ENCODE data around the gene FADS2. TPM values are rescaled to one million over a fixed set of nuclear protein-coding genes. Genes with fewer than 3 reads are reported as not detected.

FADS2 gene
- total and polyA plus RNA-seq, 2 of the 13 experiments (the other 11 are each of a cell fraction or from before 2014, with no cell fraction given) = 90.1 to 124 TPM

DNA sequence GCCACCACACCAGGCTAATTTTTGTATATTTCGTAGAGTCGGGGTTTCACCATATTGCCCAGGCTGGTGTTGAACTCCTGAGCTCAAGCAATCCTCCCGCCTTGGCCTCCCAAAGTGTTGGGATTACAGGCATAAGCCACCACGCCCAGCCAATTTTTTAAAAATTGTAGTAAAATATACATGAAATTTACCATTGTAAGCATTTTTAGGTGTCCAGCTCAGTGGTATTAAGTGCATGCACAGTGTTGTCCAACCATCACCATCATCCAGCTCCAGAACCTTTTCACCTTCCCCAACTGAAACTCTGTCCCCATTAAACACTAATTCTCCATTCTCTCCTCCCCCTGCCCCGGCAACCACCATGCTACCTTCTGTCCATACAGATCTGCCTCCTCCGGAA lies 54.8 kb downstream of the FADS2 start:
- Histone ChIP-seq H3K4me3 (replicated peaks in 1 of 3; ENCODE audit: insufficient read depth in 1 of 3, low read depth in 2 of 3, low read length in 3 of 3) (no peak overlapping the region), H3K9me3 (ENCODE audit: low read length) (no peaks in the 10 kb centered on the region), H4K20me1 (ENCODE audit: insufficient read depth, low read length) (no peaks in the 10 kb centered on the region), H3K36me3 (replicated peaks in 1 of 2; ENCODE audit: control insufficient read depth in 1 of 2, insufficient read depth in 2 of 2, low read length in 2 of 2) (no peaks in the 10 kb centered on the region; a peak in 1 of 5 replicates), H3K79me2 (ENCODE audit: insufficient read depth, low read length) (no peaks in the 10 kb centered on the region), H3K4me1 (ENCODE audit: insufficient read depth, low read length) (no peaks in the 10 kb centered on the region), H3K9ac (ENCODE audit: insufficient read depth, low read depth, low read length) (no peak overlapping the region), H3K27ac (ENCODE audit: extremely low read length, insufficient read depth, low read length) (no peak overlapping the region), H3K4me2 (ENCODE audit: low read depth, low read length) (no peak overlapping the region), H3K27me3 (ENCODE audit: control insufficient read depth in 1 of 2, insufficient read depth in 2 of 2, low read length in 2 of 2) (no peaks in the 10 kb centered on the region), H2AFZ (ENCODE audit: low read length) (no peak overlapping the region)
- ChIA-PET POLR2A (no interaction called here), CTCF (ENCODE audit: low intra/inter-chr PET ratio, low total read pairs) (no interaction called here)
- WGBS (ENCODE audit: low lambda C conversion rate) = 78% methylated on average over 6 of the region's 6 CpGs
- ATAC-seq (no peak), FAIRE-seq (no peak), DNase-seq (ENCODE audit: low spot score) (no peak)
- in situ Hi-C loops (cut with HindIII; ENCODE audit: extremely low pct_ligation_motif_present, low pct_unique_long_range_greater_than_20kb) (no loop called here), intact Hi-C loops (cut with micrococcal nuclease; ENCODE audit: unreplicated experiment) (no loop called here)
- no TSS peak for BruUV-seq (replicated peaks)
- TF ChIP-seq MAFK (conservative IDR thresholded peaks at IDR 0.05 in 1 of 2, IDR thresholded peaks at IDR 0.05 in 1 of 2; ENCODE audit: low read length in 2 of 2) (peak; percentile 19 to 36; a peak in 3 of 4 replicates), SPEN (CRISPR knock-in tag; IDR thresholded peaks at IDR 0.05; ENCODE audit: low read depth) (no peak), MAFF (IDR thresholded peaks at IDR 0.05; ENCODE audit: low read depth, low read length) (peak; percentile 26)
- TF ChIP-seq, protein P1, sequence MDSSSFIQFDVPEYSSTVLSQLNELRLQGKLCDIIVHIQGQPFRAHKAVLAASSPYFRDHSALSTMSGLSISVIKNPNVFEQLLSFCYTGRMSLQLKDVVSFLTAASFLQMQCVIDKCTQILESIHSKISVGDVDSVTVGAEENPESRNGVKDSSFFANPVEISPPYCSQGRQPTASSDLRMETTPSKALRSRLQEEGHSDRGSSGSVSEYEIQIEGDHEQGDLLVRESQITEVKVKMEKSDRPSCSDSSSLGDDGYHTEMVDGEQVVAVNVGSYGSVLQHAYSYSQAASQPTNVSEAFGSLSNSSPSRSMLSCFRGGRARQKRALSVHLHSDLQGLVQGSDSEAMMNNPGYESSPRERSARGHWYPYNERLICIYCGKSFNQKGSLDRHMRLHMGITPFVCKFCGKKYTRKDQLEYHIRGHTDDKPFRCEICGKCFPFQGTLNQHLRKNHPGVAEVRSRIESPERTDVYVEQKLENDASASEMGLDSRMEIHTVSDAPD (CRISPR knock-in tag; IDR thresholded peaks at IDR 0.05) = no peak

DNA sequence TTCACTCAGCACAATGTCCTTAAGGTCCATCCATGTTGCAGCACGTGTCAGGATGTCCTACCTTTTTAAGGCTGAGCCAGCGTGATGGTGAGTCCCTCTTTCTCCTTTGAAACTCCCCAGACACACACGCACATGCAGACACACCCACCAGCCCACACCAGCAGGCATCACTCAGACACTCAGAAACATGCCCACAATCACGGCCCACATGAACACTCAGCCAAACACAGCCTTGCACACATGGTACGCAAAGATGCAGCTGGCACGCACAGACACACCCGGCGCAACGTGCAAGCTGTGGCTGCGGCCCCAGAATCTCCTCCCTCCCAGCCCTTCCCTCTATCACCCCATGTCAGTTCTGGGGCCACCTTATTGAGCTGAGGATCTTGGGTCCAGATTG lies 55.2 kb downstream of the FADS2 start:
- ChIA-PET CTCF (ENCODE audit: low intra/inter-chr PET ratio, low total read pairs) (no interaction called here), POLR2A (interaction anchor here (2.0 kb wide), 1 partner anchor 85 kb away, joined by 7 read pairs; no protein-coding TSS in a partner anchor)
- intact Hi-C loops (cut with micrococcal nuclease; ENCODE audit: unreplicated experiment) = no loop called here

More for the DNA sequence above, 55.2 kb downstream of the FADS2 start:
- Histone ChIP-seq H3K79me2 (ENCODE audit: insufficient read depth, low read length) (no peaks in the 10 kb centered on the region), H3K9me3 (ENCODE audit: low read length) (no peaks in the 10 kb centered on the region), H3K4me1 (ENCODE audit: insufficient read depth, low read length) (no peaks in the 10 kb centered on the region), H3K27ac (ENCODE audit: extremely low read length, insufficient read depth, low read length) (no peak overlapping the region), H2AFZ (ENCODE audit: low read length) (no peak overlapping the region), H3K4me2 (ENCODE audit: low read depth, low read length) (no peak overlapping the region), H3K9ac (ENCODE audit: insufficient read depth, low read depth, low read length) (no peak overlapping the region), H4K20me1 (ENCODE audit: insufficient read depth, low read length) (no peaks in the 10 kb centered on the region), H3K4me3 (replicated peaks in 1 of 3; ENCODE audit: insufficient read depth in 1 of 3, low read depth in 2 of 3, low read length in 3 of 3) (no peak overlapping the region), H3K36me3 (replicated peaks in 1 of 2; ENCODE audit: control insufficient read depth in 1 of 2, insufficient read depth in 2 of 2, low read length in 2 of 2) (no peaks in the 10 kb centered on the region; a peak in 1 of 5 replicates), H3K27me3 (ENCODE audit: control insufficient read depth in 1 of 2, insufficient read depth in 2 of 2, low read length in 2 of 2) (no peaks in the 10 kb centered on the region)
- 90% methylated on average over 5 of the region's 10 CpGs for WGBS (ENCODE audit: low lambda C conversion rate)
- peak; percentile 3; the same call in 1 of the 2 replicates for TF ChIP-seq MNT (IDR thresholded peaks at IDR 0.05)
- TF ChIP-seq, protein P2, sequence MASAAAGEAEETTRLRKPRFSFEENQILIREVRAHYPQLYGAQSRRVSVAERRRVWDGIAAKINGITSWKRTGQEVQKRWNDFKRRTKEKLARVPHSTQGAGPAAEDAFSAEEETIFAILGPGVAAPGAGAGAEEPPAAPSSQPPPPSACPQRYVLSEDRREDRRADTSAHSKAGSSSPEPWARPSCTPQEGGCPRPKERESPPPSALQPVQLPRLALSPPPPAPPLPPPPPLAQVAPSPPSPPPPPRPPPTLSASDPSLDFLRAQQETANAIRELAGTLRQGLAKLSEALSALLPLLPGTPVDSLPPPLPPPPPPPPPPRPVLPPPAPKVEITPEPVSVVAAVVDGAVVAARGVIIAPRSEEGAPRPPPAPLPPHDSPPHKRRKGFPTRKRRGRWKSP (CRISPR knock-in tag; IDR thresholded peaks at IDR 0.05) = no peak
- TF ChIP-seq CTCF (CRISPR knock-in tag; IDR thresholded peaks at IDR 0.05) = no peak
- BruUV-seq (replicated peaks) = no TSS peak
- no peak for FAIRE-seq
- ATAC-seq = no peak
- no peak for DNase-seq (ENCODE audit: low spot score)
- in situ Hi-C loops (cut with HindIII; ENCODE audit: extremely low pct_ligation_motif_present, low pct_unique_long_range_greater_than_20kb) = no loop called here

All from HepG2 (cell line).